Suprapubic skin (tissue), 3 donors: ENCODE data around the gene DGUOK.

Experiments
- POLR2A ChIP-seq, 2 donors: fragments of 450-650 bp; IDR thresholded peaks; one replicate each; pipeline ENCODE4 v1.6.1; 2017; ENCODE audit warnings: antibody characterized with exemption in 2 of 2, mild to moderate bottlenecking in 2 of 2, moderate library complexity in 2 of 2
- TF ChIP-seq, protein P1 (sequence below), 2 donors: fragments of 200-600 bp in 1 of 2; fragments of 450-650 bp in 1 of 2; sonication (generic) in 1 of 2; IDR thresholded peaks; one replicate each; pipeline ENCODE4 v1.5.1; 2016 to 2019; ENCODE audit warnings: antibody characterized with exemption in 2 of 2, mild to moderate bottlenecking in 1 of 2, moderate library complexity in 1 of 2

DNA sequence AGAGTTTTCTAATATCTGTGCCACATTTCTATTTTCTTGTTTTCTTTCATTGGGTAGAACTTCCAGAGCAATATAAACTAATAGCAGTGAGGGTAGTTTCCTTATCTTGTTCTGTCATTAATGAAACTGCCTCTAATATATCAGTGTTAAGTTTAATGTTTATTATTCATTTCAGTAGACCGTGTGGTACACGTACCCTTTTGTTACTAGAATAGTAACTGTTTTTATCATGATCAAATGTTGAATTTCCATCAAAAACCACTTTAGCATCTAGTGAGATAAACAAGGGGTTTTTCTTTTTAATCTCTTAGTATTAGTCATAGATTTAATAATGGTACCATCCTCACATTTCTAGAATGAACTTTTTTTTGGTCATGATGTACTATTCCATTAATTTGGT lies 16.0 kb downstream of the DGUOK start:
- TF ChIP-seq POLR2A (IDR thresholded peaks at IDR 0.05), result no peak
- TF ChIP-seq, protein P1, sequence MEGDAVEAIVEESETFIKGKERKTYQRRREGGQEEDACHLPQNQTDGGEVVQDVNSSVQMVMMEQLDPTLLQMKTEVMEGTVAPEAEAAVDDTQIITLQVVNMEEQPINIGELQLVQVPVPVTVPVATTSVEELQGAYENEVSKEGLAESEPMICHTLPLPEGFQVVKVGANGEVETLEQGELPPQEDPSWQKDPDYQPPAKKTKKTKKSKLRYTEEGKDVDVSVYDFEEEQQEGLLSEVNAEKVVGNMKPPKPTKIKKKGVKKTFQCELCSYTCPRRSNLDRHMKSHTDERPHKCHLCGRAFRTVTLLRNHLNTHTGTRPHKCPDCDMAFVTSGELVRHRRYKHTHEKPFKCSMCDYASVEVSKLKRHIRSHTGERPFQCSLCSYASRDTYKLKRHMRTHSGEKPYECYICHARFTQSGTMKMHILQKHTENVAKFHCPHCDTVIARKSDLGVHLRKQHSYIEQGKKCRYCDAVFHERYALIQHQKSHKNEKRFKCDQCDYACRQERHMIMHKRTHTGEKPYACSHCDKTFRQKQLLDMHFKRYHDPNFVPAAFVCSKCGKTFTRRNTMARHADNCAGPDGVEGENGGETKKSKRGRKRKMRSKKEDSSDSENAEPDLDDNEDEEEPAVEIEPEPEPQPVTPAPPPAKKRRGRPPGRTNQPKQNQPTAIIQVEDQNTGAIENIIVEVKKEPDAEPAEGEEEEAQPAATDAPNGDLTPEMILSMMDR (IDR thresholded peaks at IDR 0.05), result no peak
